CD4-positive, alpha-beta T cell treated with Interleukin-17A for 1 hour (primary cell): ENCODE data around the gene RNU4-1.
"Not testable (repeated sequence)": the region's sequence is repeated elsewhere in the genome, so short reads cannot be mapped to it uniquely, and the experiment has no call there.

Experiments
- DNase-seq: peaks from one replicate; pipeline ENCODE4 v3.0.0-alpha.2; 2020

The RNU4-1 gene

DNA sequence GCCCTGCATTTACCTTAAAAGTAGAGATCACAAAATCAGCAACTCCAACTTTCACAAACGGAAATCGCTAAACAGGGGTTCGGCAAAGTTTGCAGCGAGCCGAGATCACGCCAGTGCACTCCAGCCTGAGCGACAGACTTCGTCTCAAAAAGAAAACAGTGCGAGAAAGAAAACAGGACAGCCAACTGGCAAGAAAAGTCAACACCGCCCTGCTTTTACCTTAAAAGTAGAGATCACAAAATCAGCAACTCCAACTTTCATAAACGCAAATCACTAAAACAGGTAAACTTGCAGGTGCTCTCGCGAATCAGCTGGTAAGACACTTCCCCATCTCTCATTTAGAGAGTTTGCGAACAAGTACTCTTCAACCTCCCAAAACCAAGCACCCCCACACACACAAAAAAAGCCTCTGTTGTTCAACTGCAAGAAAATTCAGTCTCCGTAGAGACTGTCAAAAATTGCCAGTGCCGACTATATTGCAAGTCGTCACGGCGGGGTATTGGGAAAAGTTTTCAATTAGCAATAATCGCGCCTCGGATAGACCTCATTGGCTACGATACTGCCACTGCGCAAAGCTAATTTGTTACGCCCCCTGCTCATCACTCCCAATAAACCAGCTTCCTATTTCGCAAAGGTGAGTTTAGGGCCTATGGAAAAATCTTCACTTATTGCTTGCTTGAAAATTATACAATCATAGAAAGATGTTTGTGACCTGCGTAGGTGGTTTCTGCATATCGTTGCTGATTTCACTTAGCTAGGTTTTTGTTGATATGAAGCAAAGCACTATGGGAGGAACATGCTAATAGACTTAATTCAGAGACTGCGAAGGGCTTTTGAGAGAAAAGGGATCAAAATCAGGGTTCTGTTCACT is at the start of gene RNU4-1:
TSS of gene RNU4-1 (minus strand) at position 577 of the 871 bp plus-strand sequence.
- peak; percentile 93 for DNase-seq

DNA sequence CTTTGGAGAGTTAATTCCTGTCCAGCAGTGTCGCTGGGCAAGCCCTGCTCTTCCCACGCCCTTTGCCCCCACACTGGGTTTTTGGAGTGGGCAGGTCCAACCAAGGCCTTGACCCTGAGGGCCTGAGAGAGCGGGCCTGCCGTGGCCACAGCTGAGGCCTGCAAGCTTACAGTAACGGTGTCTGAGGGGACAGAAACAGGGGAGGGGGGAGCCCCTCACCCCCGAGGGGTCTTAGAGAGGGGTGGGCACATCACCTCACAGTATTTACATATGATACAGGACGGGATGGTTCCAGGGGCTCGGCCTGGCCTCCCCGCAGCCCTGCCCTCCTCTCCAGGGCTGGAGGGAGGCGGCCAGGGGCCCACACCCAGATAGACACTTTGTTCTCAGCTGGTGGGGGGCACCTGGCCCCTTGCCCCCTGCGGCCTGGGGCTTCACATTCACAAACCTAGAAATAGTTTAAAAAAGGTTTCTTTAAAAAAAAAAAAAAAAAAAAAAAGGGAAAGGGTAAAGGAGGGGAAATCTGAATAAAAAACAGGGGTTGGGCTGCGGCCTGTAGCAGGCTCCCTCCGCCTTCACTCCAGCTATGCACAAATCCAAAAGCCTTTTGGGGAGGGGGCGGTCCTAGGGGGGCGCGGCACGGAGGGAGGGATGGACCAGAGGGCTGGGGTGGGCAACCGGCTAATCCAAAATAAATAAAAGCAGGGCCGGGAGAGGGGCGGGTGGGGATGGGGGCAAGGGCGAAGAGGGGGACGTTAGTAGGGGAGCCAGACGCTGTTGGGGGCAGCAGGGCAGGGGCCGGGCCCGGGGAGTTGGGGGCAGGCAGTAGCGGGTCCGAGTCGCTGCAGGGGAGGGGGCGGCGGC is 49.4 kb upstream of the RNU4-1 start:
- DNase-seq: no peak

DNA sequence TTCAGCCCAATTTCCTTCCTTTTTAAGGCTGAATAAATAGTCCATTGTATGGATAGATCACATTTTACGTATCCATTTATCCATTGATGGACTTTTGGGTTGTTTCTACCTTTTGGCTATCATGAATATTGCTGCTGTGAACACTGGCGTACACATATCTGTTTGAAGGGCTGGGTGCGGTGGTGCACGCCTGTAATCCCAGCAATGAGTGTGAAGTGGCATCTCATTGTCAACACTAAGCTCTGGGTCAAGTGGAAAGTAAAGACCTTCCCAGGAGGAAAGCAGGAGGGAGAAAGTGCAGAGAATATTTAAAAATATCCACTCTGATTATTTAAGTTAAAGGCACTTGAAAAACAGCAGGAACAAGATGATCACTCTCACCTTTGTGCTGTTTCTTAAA is 46.2 kb upstream of the RNU4-1 start:
- no peak for DNase-seq

DNA sequence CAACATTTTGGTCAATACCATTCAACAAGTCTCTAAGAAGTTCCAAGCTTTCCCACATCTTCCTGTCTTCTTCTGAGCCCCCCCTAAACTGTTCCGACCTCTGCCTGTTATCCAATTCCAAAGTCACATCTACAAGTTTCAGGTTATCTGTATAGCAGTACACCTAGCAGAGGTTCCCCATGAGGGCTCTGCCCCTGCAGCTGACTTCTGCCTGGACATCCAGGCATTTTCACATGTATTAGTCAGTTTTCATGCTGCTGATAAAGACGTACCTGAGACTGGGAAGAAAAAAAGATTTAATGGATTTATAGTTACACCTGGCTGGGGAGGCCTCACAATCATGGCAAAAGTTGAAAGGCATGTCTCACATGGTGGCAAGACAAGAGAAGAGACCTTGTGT is 44.7 kb upstream of the RNU4-1 start:
- no peak for DNase-seq

DNA sequence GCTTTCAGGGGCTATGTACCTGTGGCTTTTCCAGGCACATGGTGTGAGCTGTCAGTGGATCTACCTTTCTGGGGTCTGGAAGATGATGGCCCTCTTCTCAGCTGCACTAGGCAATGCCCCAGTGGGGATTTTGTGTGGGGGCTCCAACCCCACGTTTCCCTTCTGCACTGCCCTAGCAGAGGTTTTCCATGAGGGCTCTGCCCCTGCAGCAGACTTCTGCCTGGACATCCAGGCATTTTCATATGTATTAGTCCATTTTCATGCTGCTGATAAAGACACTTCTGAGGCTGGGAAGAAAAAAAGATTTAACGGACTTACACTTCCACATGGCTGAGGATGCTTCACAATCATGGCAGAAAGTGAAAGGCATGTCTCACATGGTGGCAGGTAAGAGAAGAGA is 43.4 kb upstream of the RNU4-1 start:
- DNase-seq: not testable (repeated sequence)

DNA sequence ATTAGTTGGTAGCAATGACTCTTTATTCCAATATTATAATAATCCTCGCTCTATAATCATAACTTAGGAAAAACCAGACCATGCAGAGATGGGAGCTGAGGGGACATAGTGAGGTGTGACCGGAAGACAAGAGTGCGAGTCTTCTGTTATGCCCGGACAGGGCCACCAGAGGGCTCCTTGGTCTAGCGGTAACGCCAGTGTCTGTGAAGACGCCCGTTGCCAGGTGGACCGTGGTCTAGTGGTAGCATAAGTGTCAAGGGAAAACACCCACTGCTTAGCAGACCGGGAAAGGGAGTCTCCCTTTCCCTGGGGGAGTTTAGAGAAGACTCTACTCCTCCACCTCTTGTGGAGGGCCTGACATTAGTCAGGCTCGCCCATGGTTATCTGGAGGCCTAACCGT is 42.4 kb upstream of the RNU4-1 start:
- DNase-seq: peak; percentile 19

DNA sequence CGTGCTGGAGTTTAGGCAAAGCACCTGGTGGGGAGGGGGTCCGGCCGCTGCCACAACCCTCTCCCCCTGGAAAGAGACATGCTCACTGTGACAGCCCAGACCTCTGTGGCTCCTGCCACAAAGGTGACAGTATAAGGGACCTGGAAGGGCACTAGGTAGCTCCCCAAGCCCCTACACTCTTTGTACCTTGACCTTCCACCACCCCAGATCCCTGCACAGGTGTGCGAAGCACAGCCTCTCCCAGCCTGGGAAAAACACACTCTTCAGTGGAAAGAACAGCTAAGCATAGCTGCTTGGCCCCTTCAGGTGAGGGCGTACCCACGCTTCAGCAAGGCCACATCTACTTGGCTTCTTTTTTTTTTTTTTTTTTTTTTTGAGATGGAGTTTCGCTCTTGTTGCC is 39.5 kb upstream of the RNU4-1 start:
- no peak for DNase-seq

DNA sequence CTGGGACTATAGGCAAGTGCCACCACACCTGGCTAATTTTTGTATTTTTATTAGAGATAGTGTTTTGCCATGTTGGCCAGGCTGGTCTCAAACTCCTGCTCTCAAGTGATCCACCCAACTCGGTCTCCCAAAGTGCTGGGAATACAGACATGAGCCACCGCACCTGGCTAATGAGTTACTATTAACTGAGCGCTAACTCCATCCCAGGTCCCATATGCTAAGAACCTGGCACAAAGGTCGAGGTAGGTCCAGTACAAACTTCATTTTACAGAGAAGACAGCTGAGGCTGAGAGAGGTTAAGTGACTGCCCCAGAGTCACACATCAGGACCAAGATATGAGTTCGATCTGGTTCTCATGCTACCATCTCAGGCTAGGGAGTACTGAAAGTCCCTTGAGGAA is 39.0 kb upstream of the RNU4-1 start:
- no peak for DNase-seq

DNA sequence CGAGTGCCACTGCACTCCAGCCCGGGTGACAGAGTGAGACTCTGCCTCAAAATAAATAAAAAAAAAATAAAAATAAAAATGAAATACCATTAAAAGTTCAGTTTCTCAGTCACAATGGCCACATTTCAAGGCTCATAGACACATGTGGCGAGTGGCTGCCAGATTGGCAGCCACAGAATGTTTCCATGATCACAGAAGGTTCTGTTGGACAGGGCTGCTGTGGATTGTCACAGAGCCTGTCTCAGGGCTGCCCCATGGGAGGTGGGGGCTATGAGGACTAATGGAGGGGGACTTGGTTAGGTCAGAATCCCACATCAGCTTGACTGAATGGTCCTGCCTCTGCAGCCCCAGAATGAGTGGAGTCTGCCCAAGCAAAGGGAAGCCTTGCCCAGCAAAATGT is 38.4 kb upstream of the RNU4-1 start:
- no peak for DNase-seq

DNA sequence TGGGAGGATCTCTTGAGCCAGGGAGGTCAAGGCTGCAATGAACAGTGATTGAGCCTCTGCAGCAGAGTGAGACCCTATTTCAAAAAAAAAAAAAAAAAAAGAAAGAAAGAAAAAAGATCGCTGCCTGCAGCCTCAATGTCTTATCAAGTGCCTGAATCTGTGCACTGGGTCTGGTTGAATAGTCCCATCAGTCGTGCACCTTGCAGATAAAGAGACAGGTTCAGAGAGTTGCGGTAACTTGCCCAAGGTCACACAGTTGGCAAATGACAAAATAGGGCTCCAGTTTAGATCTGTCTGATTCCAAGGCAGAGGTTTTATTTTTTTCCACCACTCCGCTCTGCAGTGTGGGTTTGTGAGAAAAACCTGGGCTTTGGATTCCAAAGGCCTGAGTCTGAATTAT is 35.2 kb upstream of the RNU4-1 start:
- no peak for DNase-seq

DNA sequence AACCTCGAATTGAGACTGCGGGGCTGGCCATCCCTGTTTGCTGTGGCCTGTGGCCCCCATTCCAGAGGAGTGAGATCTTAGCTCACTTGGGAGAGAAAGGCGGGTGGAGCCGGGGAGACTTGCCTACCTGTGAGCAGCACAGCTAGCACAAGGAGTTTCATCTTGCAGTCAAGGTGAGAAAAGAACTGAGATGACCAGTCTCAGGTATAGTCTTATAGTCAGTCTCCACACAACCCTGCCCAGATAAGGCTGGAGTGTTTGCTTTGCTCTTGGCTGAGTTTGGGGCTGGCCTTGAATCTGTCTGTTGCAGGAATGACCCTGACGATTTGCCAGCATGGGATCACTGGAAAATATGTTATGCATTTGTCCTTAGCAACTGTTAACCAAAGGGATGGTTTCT is 34.6 kb upstream of the RNU4-1 start, which contains the start of gene PLA2G1B:
TSS of gene PLA2G1B (minus strand) at position 187 of the 400 bp plus-strand sequence. CDS start at position 161, 26 bp downstream.
- no peak for DNase-seq

DNA sequence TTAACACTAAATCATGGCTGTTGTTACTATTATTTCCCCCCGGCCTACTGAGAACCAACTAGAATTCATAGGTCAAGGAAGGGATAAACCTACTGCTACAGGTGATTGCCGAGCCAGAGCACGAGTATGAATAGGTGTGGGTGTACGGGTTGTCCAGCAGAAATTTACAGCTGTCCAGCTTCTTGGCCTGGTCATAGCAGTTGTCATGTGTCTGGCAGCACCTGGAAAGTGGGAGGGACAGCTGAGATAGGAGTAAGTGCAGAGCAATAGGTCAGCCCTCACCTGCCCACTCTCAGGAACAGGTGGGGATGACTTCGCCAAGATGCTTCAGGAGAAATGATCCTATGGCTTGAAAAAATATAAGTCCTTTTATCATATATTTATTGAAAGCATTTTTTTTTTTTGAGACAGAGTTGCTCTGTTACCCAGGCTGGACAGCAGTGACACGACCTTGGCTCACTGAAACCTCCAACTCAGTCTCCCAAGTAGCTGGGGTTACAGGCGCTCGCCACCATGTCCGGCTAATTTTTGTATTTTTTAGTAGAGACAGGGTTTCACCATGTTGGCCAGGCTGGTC is 31.9 kb upstream of the RNU4-1 start:
- no peak for DNase-seq

DNA sequence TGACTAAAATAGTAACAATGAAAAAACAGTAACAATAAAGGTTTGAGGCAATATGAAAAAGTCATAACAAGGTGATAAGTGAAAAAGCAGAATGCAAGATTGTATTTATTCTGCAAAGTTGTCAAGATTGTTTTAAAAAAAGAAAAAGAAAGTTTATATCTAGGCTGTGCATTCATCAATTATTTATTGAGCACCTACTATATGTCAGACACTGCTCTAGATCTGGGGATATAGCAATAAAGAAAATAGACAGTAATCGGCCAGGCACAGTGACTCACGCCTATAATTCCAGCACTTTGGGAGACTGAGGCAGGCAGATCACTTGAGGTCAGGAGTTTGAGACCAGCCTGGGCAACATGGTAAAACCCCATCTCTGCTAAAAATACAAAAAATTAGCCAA is 30.7 kb upstream of the RNU4-1 start:
- DNase-seq: no peak

DNA sequence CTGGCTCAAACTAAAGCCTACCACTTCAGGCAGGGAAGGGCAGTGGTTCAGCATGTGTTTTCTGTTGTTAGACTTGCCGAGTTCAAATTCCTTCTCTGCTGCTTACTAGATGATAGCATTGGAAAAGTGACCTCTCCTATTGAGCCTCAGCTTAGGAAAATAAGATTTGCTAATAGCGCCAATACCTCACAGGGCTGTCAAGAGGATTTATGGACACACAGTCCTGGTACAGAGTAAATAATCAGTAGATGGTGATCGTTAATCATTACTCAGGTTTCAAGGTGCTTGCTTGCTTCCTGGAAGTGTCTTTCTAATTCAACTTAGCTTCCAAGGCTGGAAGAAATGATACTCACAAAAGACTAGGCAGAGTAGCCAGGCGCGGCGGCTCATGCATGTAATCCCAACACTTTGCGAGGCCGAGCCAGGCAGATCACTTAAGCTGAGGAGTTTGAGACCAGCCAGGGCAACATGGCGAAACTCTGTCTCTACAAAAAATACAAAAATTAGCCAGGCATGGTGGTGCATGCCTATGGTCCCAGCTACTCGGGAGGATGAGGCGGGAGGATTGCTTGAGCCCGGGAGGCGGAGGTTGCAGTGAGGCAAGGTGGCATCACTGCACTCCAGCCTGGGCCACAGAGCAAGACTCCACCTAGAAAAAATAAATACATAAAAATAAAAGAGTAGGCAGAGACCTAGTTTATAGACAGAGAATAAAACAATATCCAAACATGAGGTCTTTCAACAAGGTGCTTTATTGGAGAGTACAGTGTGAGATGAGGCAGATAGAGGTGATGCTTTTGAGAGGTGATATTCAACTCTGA is 28.6 kb upstream of the RNU4-1 start:
- DNase-seq: no peak

DNA sequence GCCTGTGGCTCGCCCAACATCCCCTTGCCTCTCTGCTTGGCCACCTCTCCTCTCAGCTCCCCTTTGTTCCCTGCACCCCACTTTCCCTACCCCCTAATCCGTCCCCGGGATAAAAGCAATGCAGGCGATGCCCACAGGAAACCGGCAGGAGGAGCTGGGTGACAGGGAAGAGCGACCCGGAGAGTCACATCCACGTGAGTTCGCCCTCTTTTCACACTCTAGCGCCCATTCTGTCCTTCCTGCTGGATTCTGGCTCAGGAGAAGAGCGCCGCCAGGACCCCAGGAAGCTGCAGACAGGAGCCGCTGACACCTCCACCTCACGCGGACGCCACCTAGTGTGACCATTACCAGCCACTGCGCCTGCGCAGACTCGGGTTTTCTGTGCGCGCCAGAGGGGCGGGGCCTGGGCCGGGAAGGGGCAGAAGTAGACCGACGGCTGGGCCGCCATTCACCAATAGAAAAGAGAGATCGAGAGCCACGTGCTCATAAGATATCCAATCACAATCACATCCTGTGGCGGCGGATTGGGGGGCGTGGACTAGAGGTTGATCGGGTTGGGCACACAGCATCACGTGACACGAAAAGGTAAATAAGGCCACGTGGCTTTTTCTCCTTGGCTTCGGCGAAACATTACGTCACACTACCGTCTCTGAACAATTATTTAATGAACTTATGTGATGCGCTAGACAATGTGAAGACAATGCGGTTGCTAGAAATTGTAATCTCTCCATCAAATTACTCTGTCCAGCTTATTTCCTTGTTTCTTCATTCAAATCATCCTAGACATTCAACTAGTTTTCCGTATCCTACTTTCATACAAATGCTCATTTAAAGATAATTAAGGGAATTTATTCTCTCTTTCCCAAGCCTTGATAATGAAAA is 24.4 kb upstream of the RNU4-1 start:
- DNase-seq: peak; percentile 100

DNA sequence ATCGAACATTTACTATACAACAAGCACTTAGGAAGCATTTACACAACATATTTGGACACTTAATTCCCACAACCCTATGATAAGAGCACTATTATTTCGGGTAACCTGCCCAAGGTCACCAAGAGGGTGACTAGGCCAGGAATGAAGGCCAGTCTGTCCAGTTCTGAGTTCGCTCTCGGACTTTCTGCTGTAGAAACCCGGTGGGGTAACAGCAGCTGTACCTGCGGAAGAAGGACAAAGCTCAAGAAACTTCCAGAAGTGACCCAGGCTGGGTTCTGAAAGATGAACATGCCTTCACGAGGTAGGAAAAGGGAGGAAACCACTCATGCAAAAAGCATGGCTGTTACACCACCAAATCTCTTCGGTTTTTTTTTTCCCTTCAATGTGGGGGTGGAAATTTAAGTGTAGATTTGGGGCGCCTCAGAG is 23.8 kb upstream of the RNU4-1 start:
- DNase-seq: no peak

DNA sequence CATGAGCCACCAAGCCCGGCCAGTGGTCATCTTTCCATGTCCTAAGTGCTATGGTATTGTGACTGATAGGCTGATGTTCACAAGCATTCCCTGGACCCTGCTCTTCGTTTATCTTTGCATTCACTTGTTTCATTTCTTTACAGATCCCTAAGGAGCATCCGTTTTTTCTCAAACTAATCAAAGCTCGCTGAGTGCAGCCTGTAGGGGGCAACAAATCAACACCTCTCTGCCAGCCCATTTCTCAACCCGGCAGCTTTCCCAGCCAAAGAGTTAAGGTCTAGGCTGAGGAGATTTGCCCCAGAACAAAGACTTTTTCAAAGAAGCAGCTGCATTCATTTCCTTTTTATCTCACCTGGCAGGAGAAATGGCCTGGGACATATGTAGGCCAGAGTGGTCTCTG is 21.2 kb upstream of the RNU4-1 start:
- no peak for DNase-seq

DNA sequence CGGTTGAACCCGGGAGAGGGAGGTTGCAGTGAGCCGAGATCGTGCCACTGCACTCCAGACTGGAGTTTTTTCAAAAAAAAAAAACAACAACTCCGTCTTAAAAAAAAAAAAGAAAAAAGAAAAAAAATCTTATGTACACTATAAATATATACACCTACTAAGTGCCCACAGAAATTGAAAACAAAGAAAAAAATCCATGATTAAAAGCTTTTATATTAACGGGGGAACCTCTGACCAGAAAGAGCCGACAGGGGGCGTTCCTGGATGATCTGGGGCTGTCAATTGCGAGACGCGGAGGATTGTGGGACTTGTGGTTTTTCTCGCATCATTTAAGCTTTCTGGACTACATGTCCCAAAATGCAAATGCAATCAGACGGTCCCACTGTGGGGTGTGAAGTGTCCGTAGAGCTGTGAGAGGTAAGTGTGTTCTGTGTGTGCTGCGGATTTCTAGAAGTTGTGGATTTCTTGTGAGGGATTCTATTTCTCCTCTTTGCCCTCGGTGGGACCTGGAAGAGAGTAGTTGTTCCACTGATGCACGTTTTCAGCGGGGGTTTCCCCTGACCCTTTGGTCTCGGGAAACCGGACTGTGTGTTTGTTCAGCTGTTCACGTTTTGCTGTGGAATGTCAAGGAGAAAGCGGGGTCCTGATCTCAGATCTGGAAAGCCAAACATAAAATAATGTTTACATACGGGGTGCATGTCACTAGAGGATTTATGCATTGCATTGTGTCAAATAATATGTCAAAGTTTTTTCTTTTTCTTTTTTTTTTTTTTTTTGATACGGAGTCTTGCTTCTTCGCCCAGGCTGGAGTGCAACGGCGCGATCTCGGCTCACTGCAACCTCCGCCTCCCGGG is 9.2 kb upstream of the RNU4-1 start, which contains the start of gene SIRT4:
TSS of gene SIRT4 (plus strand) at position 360 of the 854 bp plus-strand sequence. CDS start 1,241 bp downstream, outside the sequence.
- DNase-seq: peak; percentile 94

DNA sequence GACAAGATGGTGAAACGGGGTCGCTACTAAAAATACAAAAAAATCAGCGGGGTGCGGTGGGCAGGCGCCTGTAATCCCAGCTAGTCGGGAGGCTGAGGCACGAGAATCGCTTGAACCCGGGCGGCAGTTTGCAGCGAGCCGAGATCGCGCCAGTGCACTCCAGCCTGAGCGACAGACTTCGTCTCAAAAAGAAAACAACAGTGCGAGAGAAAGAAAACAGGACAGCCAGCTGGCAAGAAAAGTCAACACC is 701 bp downstream of the RNU4-1 start:
- DNase-seq: no peak

DNA sequence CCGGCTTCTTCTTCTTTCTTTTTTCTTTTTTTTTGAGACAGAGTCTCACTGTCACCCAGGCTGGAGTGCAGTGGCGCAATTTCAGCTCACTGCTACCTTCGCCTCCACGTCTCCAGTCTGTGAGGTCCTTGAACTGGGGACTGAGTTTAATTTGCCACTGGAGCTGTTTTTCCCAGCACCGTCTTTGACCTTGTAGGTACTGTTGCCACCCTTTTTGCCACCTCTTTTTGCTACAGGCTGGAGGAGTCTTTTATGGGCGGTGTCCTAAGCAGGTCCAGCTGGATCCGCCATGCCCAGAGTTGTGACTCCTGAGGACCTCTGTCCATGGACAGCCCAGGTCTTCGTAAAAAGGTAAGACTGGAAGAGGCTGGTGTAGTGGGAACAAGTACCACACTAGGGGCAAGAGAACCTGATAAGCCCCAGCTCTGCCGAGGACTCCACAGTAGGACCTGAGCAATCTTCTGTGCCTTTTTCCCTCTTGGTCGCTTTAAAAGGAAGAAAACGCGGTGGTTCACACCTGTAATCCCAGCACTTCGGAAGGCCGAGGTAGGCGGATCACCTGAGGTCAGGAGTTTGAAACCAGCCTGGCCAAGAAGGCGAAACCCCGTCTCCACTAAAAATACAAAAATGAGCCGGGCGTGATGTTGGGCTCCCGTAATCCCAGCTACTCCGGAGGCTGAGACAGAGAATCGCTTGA is 2.3 kb downstream of the RNU4-1 start:
- peak; percentile 43 for DNase-seq
